NCI-H345 treated with DMSO at 0.1 percent for 48 hours (cell line): Measurements from ENCODE around the gene COG4.
"Not testable (repeated sequence)": the region's sequence is repeated elsewhere in the genome, so short reads cannot be mapped to it uniquely, and the experiment has no call there.

Source experiments
- DNase-seq: peaks from one replicate; lab custom pipeline; 2025; ENCODE audit not compliant: unreplicated experiment; lab: John Stamatoyannopoulos, UW

The COG4 gene

GRCh38 chr16:70457446-70458166, 65.7 kb downstream of the COG4 start:
- DNase-seq = no peak

- DNase-seq = no peak
These were observed 67.4 kb downstream of the COG4 start for GRCh38 chr16:70455910-70456309.

DNA sequence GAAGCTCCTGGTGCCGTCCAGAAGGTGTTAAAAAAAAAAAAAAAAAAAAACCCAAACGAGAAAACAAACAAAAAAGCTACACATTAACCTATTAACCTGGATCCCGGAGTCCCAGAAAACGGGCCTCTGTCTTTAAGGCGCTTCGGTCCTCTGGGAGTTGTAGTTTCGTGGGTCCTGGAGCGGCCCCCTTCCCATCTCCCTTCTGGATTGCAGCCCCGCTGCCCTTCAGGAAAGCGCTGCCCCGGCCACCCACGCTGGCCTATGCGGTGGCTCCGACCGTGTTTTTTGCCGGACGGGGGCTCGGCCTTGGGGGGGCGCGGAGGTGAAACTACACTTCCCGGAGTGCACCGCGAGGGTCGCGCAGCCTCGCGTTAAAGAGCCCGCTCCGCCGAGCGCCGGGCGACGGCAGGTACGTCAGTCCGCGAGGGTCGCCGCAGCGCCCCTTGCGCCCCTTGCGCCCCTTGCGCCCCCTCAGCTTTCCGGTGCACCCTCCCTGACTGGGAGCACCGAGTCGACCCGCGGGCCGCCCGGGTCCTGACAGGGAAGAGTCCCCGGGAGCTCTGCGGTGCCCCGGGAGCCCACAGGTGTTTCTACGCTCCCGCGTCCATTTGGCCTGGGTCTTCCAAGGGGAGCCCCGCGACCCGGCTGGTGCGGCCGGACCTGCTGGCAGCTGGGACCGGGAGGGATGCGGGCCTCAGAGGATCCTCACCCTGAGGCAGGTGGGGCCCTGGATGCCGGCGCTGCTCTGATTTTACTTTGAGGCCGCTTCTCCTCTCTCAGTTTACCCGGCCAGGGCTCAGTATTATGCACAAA, 68.9 kb downstream of the COG4 start, which contains the start of gene FCSK:
FCSK (plus strand) TSS at position 374 of the 813 bp plus-strand sequence. CDS start 8,596 bp downstream, outside the sequence.
- DNase-seq = peak; percentile 29

GRCh38 chr16:70453892-70454221, 69.5 kb downstream of the COG4 start:
- peak; percentile 17 for DNase-seq

DNA sequence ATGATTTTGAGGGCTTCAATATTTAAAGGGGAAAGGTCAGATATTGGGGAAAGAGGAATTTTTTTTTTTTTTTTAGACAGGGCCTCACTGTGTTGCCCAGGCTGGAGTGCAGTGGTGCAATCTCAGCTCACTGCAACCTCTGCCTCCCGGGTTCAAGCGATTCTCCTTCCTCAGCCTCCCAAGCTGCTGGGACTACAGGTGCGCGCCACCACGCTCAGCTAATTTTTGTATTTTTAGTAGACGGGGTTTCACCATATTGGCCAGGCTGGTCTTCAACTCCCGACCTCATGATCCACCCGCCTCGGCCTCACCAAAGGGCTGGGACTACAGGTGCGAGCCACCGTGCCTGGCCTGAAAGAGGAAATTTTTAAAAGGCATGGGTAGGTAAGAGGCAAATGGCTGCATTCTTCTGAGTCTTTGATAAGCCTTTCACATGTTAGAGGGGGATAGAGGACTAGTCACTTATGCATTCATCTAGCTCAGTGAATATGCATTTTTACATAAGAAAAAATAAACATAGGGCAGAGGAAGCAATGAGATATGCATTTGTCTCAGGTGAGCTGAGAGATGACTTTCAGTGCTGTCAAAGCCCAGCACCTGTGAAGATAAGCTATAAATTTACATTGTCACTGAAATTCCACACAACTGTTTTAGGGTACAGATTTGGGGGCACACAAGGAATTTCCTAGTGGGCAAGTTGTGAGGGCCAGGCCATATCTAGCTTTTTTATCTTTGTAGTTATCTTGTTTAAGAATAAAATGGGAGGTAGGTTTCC, 70.0 kb downstream of the COG4 start:
- DNase-seq = no peak

- not testable (repeated sequence) for DNase-seq
These were observed 72.4 kb downstream of the COG4 start for GRCh38 chr16:70451004-70451340.

- not testable (repeated sequence) for DNase-seq
These were observed 73.0 kb downstream of the COG4 start for GRCh38 chr16:70450142-70451003.

DNA sequence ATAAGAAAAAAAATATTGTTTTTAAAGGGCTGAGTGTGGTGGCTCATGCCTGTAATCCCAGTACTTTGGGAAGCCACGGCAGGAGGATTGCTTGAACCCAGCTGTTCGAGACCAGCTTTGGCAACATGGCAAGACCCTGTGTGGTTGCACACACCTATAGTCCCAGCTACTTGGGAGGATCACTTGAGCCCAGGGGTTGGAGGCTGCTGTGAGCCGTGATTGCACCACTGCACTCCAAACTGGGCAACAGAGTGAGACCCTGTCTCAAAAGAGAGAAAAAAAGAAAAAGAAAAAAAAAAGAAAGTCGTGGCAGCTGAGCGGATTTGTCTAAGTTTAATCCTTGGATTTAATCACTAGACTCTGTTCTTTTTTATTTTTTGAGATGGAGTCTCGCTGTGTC, 75.3 kb downstream of the COG4 start:
- DNase-seq = no peak

DNA sequence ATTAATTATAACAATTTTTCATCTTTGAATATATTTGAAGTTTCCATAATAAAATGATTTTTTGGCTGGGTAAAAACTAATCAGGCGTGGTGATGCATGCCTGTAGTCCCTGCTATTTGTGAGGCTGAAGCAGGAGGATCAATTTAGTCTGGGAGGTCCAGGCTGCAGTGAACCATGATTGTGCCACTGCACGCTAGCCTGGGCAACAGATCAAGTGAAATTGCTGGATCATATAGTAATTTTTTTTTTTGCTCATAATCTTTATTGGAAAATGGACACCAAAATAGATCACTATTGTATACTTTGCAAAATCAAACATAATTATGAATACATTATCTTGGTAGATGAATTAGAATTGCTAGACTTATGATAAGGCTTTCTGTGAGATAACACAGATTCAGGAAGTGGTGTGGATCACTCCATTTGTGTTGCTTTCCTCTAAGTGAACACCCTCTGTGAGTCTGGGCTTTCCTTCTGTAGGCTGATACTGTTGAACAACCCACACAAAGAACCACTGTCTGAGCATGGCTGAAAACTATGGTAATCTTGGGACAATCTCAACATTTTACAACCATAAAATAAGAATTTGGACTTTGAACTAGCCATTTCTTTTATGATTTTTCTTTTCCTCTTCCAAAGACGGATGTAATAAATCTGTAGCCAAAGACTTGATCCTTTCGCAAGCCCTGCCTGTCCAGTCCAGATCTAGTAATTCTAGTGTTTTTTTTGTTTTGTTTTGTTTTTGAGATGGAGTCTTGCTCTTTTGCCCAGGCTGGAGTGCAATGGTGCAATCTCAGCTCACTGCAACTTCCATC, 78.9 kb downstream of the COG4 start:
- no peak for DNase-seq

DNA sequence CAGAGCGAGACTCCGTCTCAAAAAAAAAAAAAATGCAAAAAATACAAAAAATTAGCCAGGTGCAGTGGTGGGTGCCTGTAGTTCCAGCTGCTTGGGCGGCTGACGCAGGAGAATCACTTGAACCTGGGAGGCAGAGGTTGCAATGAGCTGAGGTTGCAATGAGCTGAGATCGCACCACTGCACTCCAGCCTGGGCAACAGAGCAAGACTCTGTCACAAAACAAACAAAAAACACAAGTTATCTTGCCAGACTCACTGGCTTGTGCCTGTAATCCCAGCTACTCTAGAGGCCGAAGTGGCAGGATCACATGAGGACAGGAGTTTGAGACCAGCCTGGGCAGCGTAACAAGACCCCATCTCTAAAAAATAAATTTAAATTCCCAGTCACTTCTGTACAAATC, 81.0 kb downstream of the COG4 start:
- no peak for DNase-seq

DNA sequence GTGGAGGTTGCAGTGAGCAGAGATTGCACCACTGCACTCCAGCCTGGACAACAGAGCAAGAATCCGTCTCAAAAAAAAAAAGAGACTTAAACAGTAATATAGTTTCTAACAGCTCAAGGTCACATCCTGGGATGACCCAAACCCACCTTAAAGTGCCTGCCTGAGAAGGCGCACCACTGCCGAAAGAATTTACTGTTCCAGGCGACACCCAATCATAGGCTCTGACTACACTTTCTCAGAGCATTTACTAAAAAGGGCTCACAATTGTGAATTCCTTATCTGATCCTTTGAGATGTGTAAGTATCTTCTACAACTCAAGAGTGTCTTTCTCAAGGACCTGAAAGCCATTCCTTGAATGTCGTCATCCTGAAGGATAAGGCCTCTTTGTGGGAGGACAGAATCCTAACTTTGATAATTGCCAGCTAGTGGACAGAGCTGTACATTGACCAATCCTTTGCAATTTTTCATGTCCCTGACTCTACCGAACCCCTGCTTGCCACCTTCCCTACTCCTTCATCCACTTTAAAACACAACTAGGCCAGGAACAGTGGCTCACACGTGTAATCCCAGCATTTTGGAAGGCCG, 81.9 kb downstream of the COG4 start:
- DNase-seq = no peak

DNA sequence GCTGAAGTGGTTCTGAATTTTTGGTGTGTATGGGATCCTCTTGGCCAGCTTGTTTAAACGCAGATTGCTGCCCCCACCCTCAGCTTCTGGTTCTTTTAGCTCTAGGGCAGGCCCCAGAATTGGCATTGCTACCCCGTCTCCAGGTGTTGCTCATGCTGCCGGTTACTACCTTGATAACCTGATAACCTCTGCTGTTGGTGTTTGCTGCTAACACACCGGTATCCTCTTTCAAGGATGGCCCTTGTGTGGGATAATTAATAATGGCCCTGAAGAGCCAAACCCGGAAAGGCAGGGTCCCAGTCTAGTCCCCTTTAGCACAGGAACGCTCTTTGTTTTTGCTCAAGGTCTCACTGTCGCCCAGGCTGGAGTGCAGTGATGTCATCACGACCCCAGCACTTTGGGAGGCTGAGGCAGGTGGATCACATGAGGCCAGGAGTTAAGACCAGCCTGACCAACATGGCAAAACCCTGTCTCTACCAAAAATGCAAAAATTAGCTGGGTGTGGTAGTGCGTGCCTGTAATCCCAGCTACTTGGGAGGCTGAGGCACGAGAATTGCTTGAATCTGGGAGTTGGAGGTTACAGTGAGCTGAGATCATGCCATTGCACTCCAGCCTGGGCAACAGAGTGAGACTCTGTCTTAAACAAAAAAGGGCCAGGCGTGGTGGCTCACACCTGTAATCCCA, 83.2 kb downstream of the COG4 start:
- DNase-seq = no peak

DNA sequence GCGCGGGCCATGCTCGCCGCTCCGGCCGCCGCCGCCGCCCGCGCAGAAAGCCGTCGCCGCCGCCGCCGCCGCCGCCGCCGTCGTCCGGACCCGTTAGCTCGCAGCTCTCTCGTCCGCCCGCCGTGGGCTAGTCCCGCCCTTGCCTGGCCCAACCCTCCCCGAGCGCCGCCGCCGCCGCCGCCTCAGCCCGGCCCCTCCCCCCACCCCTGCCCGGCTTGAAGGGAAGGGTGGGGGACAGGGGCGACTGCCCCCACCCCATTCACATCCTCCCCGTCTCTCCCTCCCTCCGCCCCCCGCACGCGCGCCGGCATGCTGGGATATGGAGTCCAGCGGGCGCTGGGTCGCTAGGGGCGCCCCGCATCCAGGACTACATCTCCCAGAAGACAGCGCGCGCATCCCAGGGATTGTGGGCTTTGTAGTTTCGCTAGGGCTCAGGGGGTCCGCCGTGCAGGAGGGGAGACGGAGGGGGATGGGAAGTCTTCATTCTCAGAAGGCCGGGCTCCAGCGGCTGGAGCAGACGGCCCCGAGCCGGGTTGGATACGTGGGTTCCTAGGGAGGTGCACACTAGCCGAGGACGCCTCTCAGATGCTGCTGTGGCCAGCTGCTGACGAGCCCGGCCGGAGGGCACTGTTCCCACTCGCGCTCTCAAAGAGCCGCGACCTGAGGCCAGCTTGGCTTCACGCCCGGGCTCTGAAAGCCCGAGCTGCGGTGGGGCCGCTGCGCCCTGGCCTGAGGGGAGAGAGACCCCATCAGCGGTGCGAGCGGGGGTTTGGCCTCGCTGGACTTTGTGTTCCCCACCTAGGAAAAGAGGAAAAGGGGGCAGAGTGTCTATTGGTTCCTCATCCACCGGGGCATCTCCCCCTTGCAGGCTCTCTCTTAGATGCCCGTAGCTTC, 84.1 kb downstream of the COG4 start, which contains the start of gene ST3GAL2:
ST3GAL2 (minus strand) TSS at position 132 of the 894 bp plus-strand sequence. CDS start 40,570 bp downstream, outside the sequence.
- peak; percentile 70 for DNase-seq

GRCh38 chr16:70438585-70438968, 84.8 kb downstream of the COG4 start:
- no peak for DNase-seq

DNA sequence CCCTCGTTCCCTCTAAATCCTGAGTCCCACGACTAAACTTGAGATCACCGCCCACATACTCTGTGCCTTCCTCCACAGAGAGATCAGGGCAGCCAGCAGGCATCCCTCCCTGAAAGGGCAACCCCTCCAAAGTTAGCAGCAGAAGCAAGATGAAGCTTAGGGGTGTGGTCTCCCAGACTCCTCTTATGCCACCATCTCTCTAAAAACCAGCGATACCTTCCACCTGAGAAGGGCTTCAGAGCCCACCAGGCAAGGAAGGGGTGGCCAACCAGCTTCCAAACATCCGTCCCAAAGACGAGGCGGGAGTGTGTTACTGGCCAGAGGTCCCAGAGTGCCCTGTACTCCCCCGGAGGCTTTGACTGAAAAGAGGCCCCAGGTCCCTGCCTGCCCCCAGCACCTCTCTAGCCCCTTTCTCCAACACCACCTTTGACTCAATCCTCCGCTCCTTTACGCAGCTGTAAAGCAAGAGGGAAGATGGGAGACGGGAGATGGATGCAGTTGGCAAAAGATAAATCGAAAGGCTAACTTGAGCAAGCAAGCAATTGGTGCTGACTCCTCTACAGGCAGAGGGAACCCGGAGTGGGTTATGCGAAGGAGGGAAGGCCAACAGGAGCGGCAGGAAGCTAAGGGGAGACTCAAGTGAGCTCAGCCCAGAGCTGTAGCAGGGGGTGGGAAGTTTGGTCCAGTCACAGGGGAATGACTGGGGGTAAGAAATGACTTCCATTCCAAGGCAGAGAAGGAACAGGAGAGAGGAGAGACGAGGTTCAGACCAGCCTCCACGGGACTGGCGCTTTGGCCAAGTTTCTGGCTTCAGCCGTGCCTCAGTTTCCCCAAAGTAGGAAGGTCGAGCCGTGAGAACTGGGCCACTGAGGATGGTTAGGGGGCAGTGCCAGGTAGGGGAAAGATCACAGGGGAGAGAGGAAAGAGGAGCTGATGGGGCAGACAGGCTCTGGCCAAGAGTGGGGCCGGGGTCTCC, 85.5 kb downstream of the COG4 start:
- no peak for DNase-seq

DNA sequence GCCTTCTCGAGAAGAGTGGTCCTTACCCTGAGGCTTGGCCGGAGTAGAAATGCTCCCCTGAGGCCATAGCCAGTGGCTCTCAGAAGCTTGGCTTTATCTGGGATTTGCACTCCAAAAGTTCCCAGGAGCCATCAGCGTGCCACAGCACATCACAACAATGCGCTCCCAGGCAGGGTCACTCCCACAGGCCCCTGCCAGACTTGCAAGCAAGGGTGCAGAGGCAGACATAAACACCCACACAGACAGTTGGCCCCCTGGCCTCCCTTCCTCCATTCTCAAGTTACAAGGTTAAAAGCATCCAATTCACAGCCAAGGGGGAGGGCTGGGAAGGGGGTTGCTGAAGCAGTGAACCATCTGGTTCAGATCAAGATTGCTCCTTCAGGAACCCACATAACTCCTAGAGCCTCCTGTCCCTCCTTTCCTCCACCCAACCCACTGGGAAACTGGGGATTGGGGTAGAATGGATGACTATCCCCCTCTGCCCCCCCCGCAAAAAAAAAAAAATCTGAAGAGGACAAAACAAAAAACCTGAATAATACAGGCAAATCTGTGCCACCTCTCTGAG, 86.3 kb downstream of the COG4 start:
- DNase-seq = no peak
